GM12878 (cell line): Measurements from ENCODE around the gene NCS1. TPM values are rescaled to one million over a fixed set of nuclear protein-coding genes. Genes with fewer than 3 reads are reported as not detected.

ENCODE experiments used
- ATAC-seq: fragments of 200-7000 bp; cut with Tn5 transposase; 3 replicates; pipeline ENCODE4 v1.9.1; 2020; ENCODE audit warnings: mild to moderate bottlenecking, moderate library complexity
- BruUV-seq: library from RNA; stranded (reverse); fragments of 400-500 nt; replicated peaks from 2 replicates; lab custom pipeline; 2021; lab: Mats Ljungman, UMichigan
- CTCF ChIA-PET: fragments of 300-600 bp; sonication (Branson Sonifier 250); formaldehyde crosslinking; extraction: SDS; loops from one replicate; lab custom pipeline; 2021; ENCODE audit warnings: inconsistent platforms; lab: Yijun Ruan, JAX
- POLR2A ChIA-PET: fragments of 350-600 bp; formaldehyde crosslinking; extraction: SDS; loops from one replicate; lab custom pipeline; 2021; ENCODE audit warnings: inconsistent platforms; lab: Charles Lee
- RAD21 ChIA-PET: fragments of 300-600 bp; sonication (Branson Sonifier 250); formaldehyde crosslinking; loops from one replicate; lab custom pipeline; 2023; ENCODE audit warnings: antibody characterized with exemption; ENCODE audit not compliant: unreplicated experiment; lab: Charles Lee
- SMC1A ChIA-PET: fragments of 300-600 bp; sonication (Branson Sonifier 250); formaldehyde crosslinking; loops from one replicate; lab custom pipeline; 2023; ENCODE audit not compliant: unreplicated experiment, uncharacterized antibody; lab: Charles Lee
- DNase-seq: peaks from one replicate; pipeline ENCODE4 v3.0.0-alpha.2; 2011; ENCODE audit warnings: low read depth, low spot score
- FAIRE-seq: peaks from 3 replicates; lab custom pipeline; 2011; peaks lifted over from hg19 to GRCh38; lab: Jason Lieb, UNC
- H2AFZ ChIP-seq: 2 replicates; pipeline ENCODE4 v1.6.0; 2011; ENCODE audit warnings: low read depth, low read length, control low read depth; ENCODE audit not compliant: control insufficient read depth
- H3K27ac ChIP-seq: 2 replicates; pipeline ENCODE4 v1.5.1; 2011; ENCODE audit warnings: control low read depth; ENCODE audit not compliant: control insufficient read depth, insufficient read depth
- H3K27me3 ChIP-seq, 2 experiments: replicated peaks in 1 of 2; 2 replicates each; pipeline versions ENCODE4 v1.6.0 to v1.6.1; 2011; ENCODE audit warnings: low read length in 1 of 2; ENCODE audit not compliant: control insufficient read depth in 2 of 2, insufficient read depth in 2 of 2
- H3K36me3 ChIP-seq, 2 experiments: 2 replicates each; pipeline ENCODE4 v1.5.1; 2011; ENCODE audit warnings: low read length in 1 of 2; ENCODE audit not compliant: control insufficient read depth in 2 of 2, insufficient read depth in 2 of 2
- H3K4me1 ChIP-seq: 2 replicates; pipeline ENCODE4 v1.6.1; 2011; ENCODE audit warnings: mild to moderate bottlenecking, low read length, moderate library complexity, mixed read lengths; ENCODE audit not compliant: control insufficient read depth, insufficient read depth
- H3K4me2 ChIP-seq: 2 replicates; pipeline ENCODE4 v1.6.0; 2011; ENCODE audit warnings: control low read depth; ENCODE audit not compliant: control insufficient read depth, insufficient read depth
- H3K4me3 ChIP-seq: fragments of 200-600 bp; sonication (generic); 2 replicates; pipeline ENCODE4 v1.5.1; 2016
- H3K79me2 ChIP-seq: 2 replicates; pipeline ENCODE4 v1.6.0; 2011; ENCODE audit warnings: low read length; ENCODE audit not compliant: control insufficient read depth, insufficient read depth
- H3K9ac ChIP-seq: 2 replicates; pipeline ENCODE4 v1.8.0; 2011; ENCODE audit warnings: low read length, control low read depth, mixed read lengths; ENCODE audit not compliant: control insufficient read depth, insufficient read depth
- H3K9me3 ChIP-seq: replicated peaks from 3 replicates; pipeline ENCODE4 v1.5.1; 2011; ENCODE audit warnings: mild to moderate bottlenecking, low read length; ENCODE audit not compliant: control insufficient read depth, insufficient read depth
- H4K20me1 ChIP-seq: 2 replicates; pipeline ENCODE4 v1.6.0; 2011; ENCODE audit not compliant: control insufficient read depth, insufficient read depth
- ASH2L ChIP-seq: fragments of 300-600, 200-600 bp; sonication (generic); IDR thresholded peaks from 2 replicates; pipeline ENCODE4 v1.6.1; 2017; ENCODE audit warnings: low read depth, mild to moderate bottlenecking, borderline replicate concordance
- CHD4 ChIP-seq: fragments of 200-600 bp; sonication (generic); IDR thresholded peaks from 2 replicates; pipeline ENCODE4 v1.6.1; 2016; ENCODE audit warnings: mild to moderate bottlenecking
- E2F8 ChIP-seq: fragments of 450-650 bp; IDR thresholded peaks from 2 replicates; pipeline ENCODE4 v1.6.1; 2018; ENCODE audit warnings: mild to moderate bottlenecking, low read depth, moderate library complexity; ENCODE audit not compliant: partially characterized antibody
- IRF3 ChIP-seq: fragments of 450-650 bp; IDR thresholded peaks from 2 replicates; pipeline ENCODE4 v1.6.1; 2014; ENCODE audit warnings: mild to moderate bottlenecking
- NR2F1 ChIP-seq: fragments of 450-650 bp; conservative IDR thresholded peaks from 2 replicates; pipeline ENCODE4 v1.6.1; 2017; ENCODE audit warnings: mild to moderate bottlenecking
- RELA ChIP-seq: fragments of 450-650 bp; IDR thresholded peaks from 2 replicates; pipeline ENCODE4 v1.8.0; 2014; ENCODE audit warnings: borderline replicate concordance; ENCODE audit not compliant: partially characterized antibody
- TAF1 ChIP-seq: IDR thresholded peaks from 2 replicates; pipeline ENCODE4 v1.6.1; 2011; ENCODE audit warnings: mild to moderate bottlenecking, low read depth, low read length, borderline replicate concordance
- ZNF24 ChIP-seq: fragments of 450-650 bp; IDR thresholded peaks from 2 replicates; pipeline ENCODE4 v1.6.1; 2017; ENCODE audit warnings: antibody characterized with exemption, mild to moderate bottlenecking
- WGBS: methylation state at CpG from one replicate; pipeline ENCODE4 v1.1.6; 2016; ENCODE audit warnings: low lambda C conversion rate; ENCODE audit not compliant: insufficient replicate concordance, insufficient coverage; ENCODE audit errors: missing lambda C conversion rate; 5-methylcytosine and 5-hydroxymethylcytosine counted together
- in situ Hi-C: fragments of 300-500 bp; cut with MboI; formaldehyde crosslinking; loops from 9 replicates; pipeline ENCODE4 v1.14.3; 2018; ENCODE audit warnings: mixed read lengths
- intact Hi-C: fragments of 100-400 bp; cut with micrococcal nuclease; formaldehyde crosslinking; loops from one replicate; pipeline ENCODE4 v1.14.2; 2022; ENCODE audit not compliant: unreplicated experiment
- polyA plus RNA-seq, 11 experiments: library from polyadenylated mRNA; depleted of rRNA in 4 of 11; unstranded in 6 of 11; stranded (reverse) in 5 of 11; fragments of >200 nt; fragmentation: Nextera tagmentation in 4 of 11; fragmentation: Illumina TruSeq in 1 of 11; extraction: Ambion mirVana in 4 of 11; extraction: Trizol in 1 of 11; gene quantifications; 1 replicate in 1 of 11; 2 replicates in 10 of 11; pipeline versions ENCODE4 v1.2.1 to v1.2.3, GENCODE V29; 2011 to 2016; ENCODE audit warnings: inconsistent platforms in 2 of 11, missing spikeins in 2 of 11, low read depth in 1 of 11
- total RNA-seq, 4 experiments: library from RNA; depleted of rRNA in 3 of 4; stranded (reverse); fragments of >200 nt in 3 of 4; fragmentation: Illumina TruSeq in 1 of 4; extraction: Trizol in 1 of 4; gene quantifications; 2 replicates each; pipeline versions ENCODE4 v1.2.1 to v1.2.3, GENCODE V29; 2013 to 2021

Gene NCS1
- total and polyA plus RNA-seq, 10 of the 15 experiments (the other 5 are each of a cell fraction or from before 2014, with no cell fraction given), result 0.04 to 0.22 (median 0.06) TPM; not detected in 4

GRCh38 chr9:130182381-130182909 lies 10.2 kb downstream of the NCS1 start:
- no peaks in the 10 kb centered on the region for H4K20me1 ChIP-seq
- BruUV-seq, result no TSS peak
- DNase-seq (no peak), FAIRE-seq (no peak)
- no peaks in the 10 kb centered on the region for H3K36me3 ChIP-seq
- TF ChIP-seq ZNF24 (no peak), RELA (no peak), NR2F1 (no peak), ASH2L (no peak), TAF1 (no peak), CHD4 (no peak), E2F8 (no peak), IRF3 (no peak)
- TF ChIP-seq, all 136 proteins: peak for 0
- WGBS, result 47% methylated on average over 16 of the region's 17 CpGs
- no peak for ATAC-seq
- Histone ChIP-seq H3K4me3 (no peak overlapping the region), H3K9me3 (no peaks in the 10 kb centered on the region), H3K27me3 (no peaks in the 10 kb centered on the region; a peak in 1 of 4 replicates), H2AFZ (no peak overlapping the region), H3K79me2 (no peaks in the 10 kb centered on the region), H3K9ac (no peak overlapping the region), H3K4me1 (no peaks in the 10 kb centered on the region), H3K4me2 (no peak overlapping the region), H3K27ac (no peak overlapping the region)
- POLR2A ChIA-PET, result no interaction called here
- CTCF ChIA-PET, result no interaction called here
- SMC1A ChIA-PET, result no interaction called here
- RAD21 ChIA-PET, result no interaction called here
- in situ Hi-C loops (no loop called here), intact Hi-C loops (no loop called here)
